ENCODE data around the gene CCR9. TPM values are rescaled to one million over a fixed set of nuclear protein-coding genes. Genes with fewer than 3 reads are reported as not detected.

The CCR9 gene
- total RNA-seq, 1 experiment from 2014 or later = not detected

DNA sequence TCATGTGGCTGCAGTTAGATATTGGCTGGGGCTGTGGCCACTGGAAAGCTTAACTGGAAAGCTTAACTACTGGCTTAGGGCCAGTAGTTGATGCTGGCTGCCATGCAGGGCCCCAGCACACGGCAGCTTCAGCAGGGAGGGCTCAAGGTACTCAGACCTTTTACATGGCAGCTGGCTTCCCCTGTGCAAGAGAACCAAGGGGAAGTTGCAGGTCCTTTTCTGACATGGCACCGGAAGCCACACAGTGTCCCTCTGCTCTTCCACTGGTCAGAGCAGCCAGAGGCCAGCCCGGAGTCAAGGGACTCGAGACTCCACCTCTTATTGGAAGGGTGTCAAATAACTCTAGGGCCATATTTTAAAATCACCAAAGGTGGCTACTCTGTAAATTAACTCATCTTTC, 24.5 kb downstream of the CCR9 start:
- Histone ChIP-seq H3K27me3 (ENCODE audit: insufficient read depth, low read length) (no peaks in the 10 kb centered on the region), H3K9ac (ENCODE audit: low read length) (no peak overlapping the region), H3K27ac (ENCODE audit: low read depth, low read length) (no peak overlapping the region), H3K4me3 (replicated peaks in 1 of 2; ENCODE audit: low read depth in 1 of 2, low read length in 2 of 2) (no peak overlapping the region), H4K20me1 (ENCODE audit: insufficient read depth) (no peaks in the 10 kb centered on the region), H3K9me2 (ENCODE audit: insufficient read depth) (no peaks in the 10 kb centered on the region), H2AFZ (ENCODE audit: low read depth, low read length, poor library complexity, severe bottlenecking) (no peak overlapping the region), H3K4me1 (ENCODE audit: control insufficient read depth in 1 of 2, insufficient read depth in 2 of 2, low read length in 2 of 2) (peaks cover 7 to 10% of the 10 kb centered on the region in 2 experiments; a peak in 3 of 4 replicates), H3K4me2 (ENCODE audit: low read length) (no peak overlapping the region), H3K36me3 (ENCODE audit: control insufficient read depth in 1 of 2, insufficient read depth in 2 of 2, low read length in 2 of 2) (no peaks in the 10 kb centered on the region), H3K9me3 (ENCODE audit: control insufficient read depth in 1 of 2, insufficient read depth in 1 of 2, low read depth in 1 of 2, low read length in 2 of 2) (no peaks in the 10 kb centered on the region), H3K79me2 (ENCODE audit: insufficient read depth, low read length) (no peaks in the 10 kb centered on the region)
- ChIA-PET CTCF (no interaction called here), POLR2A (no interaction called here), RAD21 (ENCODE audit: low non-redundant PET in 1 of 2, low total read pairs in 2 of 2, uncharacterized antibody in 2 of 2, unreplicated experiment in 2 of 2) (no interaction called here)
- TF ChIP-seq EGR1 (IDR thresholded peaks at IDR 0.05; ENCODE audit: low read depth) = no peak
- TF ChIP-seq ATF3 (IDR thresholded peaks at IDR 0.05) = no peak
- no peak for TF ChIP-seq CTCF (IDR thresholded peaks at IDR 0.05 in 2 of 3, conservative IDR thresholded peaks at IDR 0.05 in 1 of 3; ENCODE audit: borderline replicate concordance in 1 of 3, insufficient read depth in 1 of 3, low read depth in 2 of 3, low read length in 2 of 3)
- no peak for TF ChIP-seq MAX (IDR thresholded peaks at IDR 0.05)
- TF ChIP-seq ZBTB33 (IDR thresholded peaks at IDR 0.05; ENCODE audit: extremely low read depth, insufficient replicate concordance, low read length) = no peak
- no peak for TF ChIP-seq EZH2phosphoT487 (IDR thresholded peaks at IDR 0.05; ENCODE audit: borderline replicate concordance)
- no peak for TF ChIP-seq POLR2A (IDR thresholded peaks at IDR 0.05; ENCODE audit: borderline replicate concordance, extremely low read depth, insufficient read depth, insufficient read length)
- TF ChIP-seq CBX3 (IDR thresholded peaks at IDR 0.05; ENCODE audit: low read depth) = no peak
- TF ChIP-seq ELF1 (IDR thresholded peaks at IDR 0.05; ENCODE audit: borderline replicate concordance, low read depth) = no peak
- no TSS peak for BruUV-seq (replicated peaks)
- intact Hi-C loops (cut with micrococcal nuclease) = no loop called here
- no peak for DNase-seq (ENCODE audit: low read depth, low spot score)
- no peak for ATAC-seq

Data from HCT116 (cell line).